NT2/D1 (cell line): ENCODE data around the gene KRT78.

Experiments
- SUZ12 ChIP-seq: IDR thresholded peaks from 2 replicates; pipeline ENCODE4 v1.6.1; 2011; ENCODE audit not compliant: insufficient read length, insufficient read depth; ENCODE audit errors: extremely low read depth
- YY1 ChIP-seq: IDR thresholded peaks from 2 replicates; pipeline ENCODE4 v1.6.1; 2011; ENCODE audit not compliant: insufficient read length, insufficient read depth
- ZNF274 ChIP-seq: IDR thresholded peaks from 2 replicates; pipeline ENCODE4 v1.6.1; 2011; ENCODE audit warnings: mild to moderate bottlenecking, low read depth, low read length

- TF ChIP-seq ZNF274 (no peak), YY1 (no peak), SUZ12 (no peak)
These were observed 22.7 kb upstream of the KRT78 start for GRCh38 chr12:52871291-52872039.
